IPS DF 6.9 (cell line): ENCODE results near the gene ALPL.

Source experiments
- DNase-seq: peaks from one replicate; pipeline ENCODE4 v3.0.0-alpha.2; 2013; ENCODE audit warnings: low read depth, low spot score
- H3K27ac ChIP-seq: one replicate; pipeline ENCODE4 v1.5.1; 2013; ENCODE audit warnings: low read length, control low read depth
- H3K27me3 ChIP-seq: 2 replicates; pipeline ENCODE4 v1.6.1; 2013; ENCODE audit warnings: mild to moderate bottlenecking, low read length; ENCODE audit not compliant: control insufficient read depth, insufficient read depth
- H3K36me3 ChIP-seq: 2 replicates; pipeline ENCODE4 v1.6.1; 2013; ENCODE audit warnings: low read length; ENCODE audit not compliant: control insufficient read depth, insufficient read depth
- H3K4me1 ChIP-seq: 2 replicates; pipeline ENCODE4 v1.6.1; 2013; ENCODE audit warnings: low read length; ENCODE audit not compliant: control insufficient read depth, insufficient read depth
- H3K4me3 ChIP-seq: 2 replicates; pipeline ENCODE4 v1.5.1; 2013; ENCODE audit warnings: mild to moderate bottlenecking, low read length
- H3K9me3 ChIP-seq: 2 replicates; pipeline ENCODE4 v1.6.1; 2013; ENCODE audit warnings: low read length, inconsistent platforms; ENCODE audit not compliant: control insufficient read depth, insufficient read depth
- WGBS: extraction: QIAGEN DNeasy Blood & Tissue Kit; methylation state at CpG from one replicate; pipeline ENCODE4 v1.1.7; 2013; ENCODE audit warnings: mixed read lengths, missing lambda C conversion rate; ENCODE audit not compliant: insufficient read length, insufficient coverage; 5-methylcytosine and 5-hydroxymethylcytosine counted together

ALPL gene

DNA sequence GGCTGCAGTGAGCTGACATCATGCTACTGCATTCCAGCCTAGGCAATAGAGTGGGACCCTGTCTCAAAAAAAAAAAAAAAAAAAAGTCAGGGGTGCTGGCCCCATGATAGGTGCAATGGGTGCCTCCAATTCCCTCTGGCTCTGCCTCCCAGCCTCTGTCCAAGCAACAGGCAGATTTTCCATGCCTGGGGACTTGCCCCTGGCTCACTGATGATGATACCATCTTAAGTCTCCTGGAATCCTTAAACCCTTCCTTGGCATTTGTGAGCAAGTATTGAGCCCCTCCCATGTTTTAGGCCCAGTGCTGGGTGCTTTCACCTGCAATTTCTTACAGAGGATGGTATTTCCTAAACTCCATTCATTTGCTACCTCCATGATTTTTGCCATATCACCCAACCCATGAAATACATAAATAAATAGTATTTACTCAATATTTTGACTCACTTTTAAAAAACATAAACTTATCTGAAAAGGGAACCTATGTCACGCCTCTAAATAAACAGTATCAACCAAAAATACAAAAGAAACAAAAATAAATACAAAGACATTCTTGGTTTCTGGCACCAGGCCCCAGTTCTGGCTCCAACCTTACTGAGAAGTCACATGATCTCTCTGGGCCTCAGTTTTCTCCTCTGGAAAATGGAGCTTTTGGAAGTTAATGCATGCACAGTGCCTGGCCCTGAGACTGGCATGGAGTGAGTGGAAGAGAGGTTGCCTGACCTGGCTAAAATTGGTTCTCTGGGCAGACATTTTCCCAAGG is 1.5 kb upstream of the ALPL start:
- H3K4me3 ChIP-seq: no peak overlapping the region
- WGBS: no CpG with 5 or more reads among the region's 1 CpG
- H3K27me3 ChIP-seq: no peaks in the 10 kb centered on the region; the same call in 1 of the 2 replicates
- no peaks in the 10 kb centered on the region for H3K9me3 ChIP-seq
- H3K36me3 ChIP-seq: no peaks in the 10 kb centered on the region
- no peak overlapping the region for H3K27ac ChIP-seq
- DNase-seq: no peak
- H3K4me1 ChIP-seq: peaks cover 3% of the 10 kb centered on the region; the same call in 1 of the 2 replicates

DNA sequence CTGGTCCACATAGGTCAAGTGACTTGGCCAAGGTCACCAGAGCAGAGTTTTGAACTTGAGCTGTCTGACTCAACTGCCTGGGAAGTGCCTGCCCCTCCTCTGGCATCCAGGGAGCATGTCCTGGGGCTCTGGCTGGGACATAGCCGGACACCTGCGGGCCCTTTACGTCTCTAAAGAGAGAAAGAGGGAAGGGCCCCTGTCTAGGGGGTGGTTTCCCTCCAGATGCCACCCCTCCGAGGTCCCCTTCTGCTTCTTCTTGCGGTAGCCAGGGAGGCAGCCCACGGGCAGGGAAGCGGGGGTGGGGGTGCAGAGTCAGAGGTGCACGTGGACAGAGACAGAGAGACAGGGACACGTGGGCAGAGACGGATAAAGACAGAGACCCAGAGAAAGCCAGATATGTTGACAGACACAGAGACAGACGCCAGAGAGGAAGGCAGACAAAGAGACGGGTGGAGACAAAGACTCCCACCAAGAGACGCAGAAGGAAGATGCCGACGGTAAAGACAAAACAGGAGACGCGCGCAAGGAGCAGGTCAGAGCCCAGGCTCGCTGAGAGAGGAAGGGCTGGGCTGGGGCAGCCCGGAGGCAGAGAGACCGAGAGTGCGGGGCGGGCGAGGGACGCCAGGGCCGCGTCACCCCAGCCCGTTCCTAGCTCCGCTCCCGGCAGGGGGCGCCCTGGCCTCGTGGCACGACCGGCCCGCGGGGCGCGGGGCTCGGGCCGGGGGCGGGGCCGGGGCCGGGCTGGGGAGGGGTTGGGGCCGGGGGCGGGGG is 458 bp upstream of the ALPL start:
- DNase-seq: peak; percentile 71
- no CpG with 5 or more reads among the region's 45 CpGs for WGBS

DNA sequence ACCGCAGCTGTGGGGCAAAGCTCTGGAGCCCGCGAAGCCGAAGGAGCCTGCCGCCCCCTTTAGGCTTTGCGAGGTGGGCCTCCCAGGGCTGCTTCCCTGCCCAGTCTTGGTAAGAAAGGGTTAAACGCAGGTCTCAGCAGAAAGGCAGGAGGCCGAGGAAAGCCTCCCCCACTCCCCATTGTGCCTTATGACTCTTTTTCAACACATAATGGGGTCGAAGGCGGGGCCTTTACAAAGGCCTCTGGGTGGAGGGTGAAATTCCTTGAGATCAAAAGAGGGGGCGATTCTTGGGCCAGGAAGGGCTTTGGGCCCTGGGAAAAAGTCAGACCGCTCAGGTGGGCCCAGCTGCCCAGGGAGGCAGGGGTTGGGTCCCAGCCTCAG is 880 bp downstream of the ALPL start:
- H3K4me1 ChIP-seq: peaks cover 3% of the 10 kb centered on the region; the same call in 1 of the 2 replicates
- no peaks in the 10 kb centered on the region for H3K9me3 ChIP-seq
- peak overlapping the region; percentile 86; the same call in 1 of the 2 replicates for H3K4me3 ChIP-seq
- no peak overlapping the region for H3K27ac ChIP-seq
- no peaks in the 10 kb centered on the region; the same call in 1 of the 2 replicates for H3K27me3 ChIP-seq
- WGBS: no CpG with 5 or more reads among the region's 12 CpGs
- H3K36me3 ChIP-seq: no peaks in the 10 kb centered on the region
- no peak for DNase-seq

More for the DNA sequence above, 458 bp upstream of the ALPL start:
- H3K4me3 ChIP-seq: no peak overlapping the region; the same call in 1 of the 2 replicates
- H3K4me1 ChIP-seq: peaks cover 3% of the 10 kb centered on the region; the same call in 1 of the 2 replicates
- no peaks in the 10 kb centered on the region for H3K36me3 ChIP-seq
- H3K9me3 ChIP-seq: no peaks in the 10 kb centered on the region
- no peaks in the 10 kb centered on the region; the same call in 1 of the 2 replicates for H3K27me3 ChIP-seq
- no peak overlapping the region for H3K27ac ChIP-seq

DNA sequence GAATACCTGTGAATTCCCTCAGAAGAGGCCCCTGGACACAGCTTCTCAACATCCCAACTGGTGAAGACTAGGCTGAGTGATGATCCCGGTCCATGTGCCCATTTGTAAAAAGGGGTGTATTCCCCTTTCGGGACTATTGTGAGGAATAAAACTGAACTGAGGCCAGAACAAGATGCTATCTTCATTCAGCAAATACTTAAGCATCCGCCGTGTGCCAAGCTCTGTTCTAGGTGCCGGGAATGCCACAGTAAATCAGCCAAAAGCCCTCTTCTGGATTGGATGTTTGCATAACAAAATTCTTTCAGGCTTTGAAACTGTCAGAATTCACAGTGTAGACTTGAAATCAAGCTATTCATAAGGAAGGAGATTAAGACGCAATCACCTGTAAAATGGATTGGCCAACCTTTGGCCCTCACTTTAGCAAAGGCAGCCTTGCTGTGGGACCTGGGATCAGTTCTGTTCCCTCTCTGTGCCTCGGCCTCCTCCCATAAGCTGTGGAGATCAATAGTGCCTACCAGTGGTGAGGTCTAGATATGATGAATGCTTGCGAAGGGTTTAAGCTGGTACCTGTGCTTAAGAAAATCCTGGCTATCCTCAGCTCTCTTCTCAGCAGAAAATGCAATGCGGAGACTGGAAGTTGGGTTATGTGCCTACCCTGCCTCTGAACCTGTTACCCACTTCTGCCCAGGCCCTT is 1.8 kb downstream of the ALPL start:
- no peaks in the 10 kb centered on the region for H3K9me3 ChIP-seq
- peaks cover 3% of the 10 kb centered on the region; the same call in 1 of the 2 replicates for H3K4me1 ChIP-seq
- no peak overlapping the region for H3K4me3 ChIP-seq
- H3K27ac ChIP-seq: no peak overlapping the region
- no peaks in the 10 kb centered on the region for H3K36me3 ChIP-seq
- no peak for DNase-seq
- WGBS: no CpG with 5 or more reads among the region's 9 CpGs
- H3K27me3 ChIP-seq: no peaks in the 10 kb centered on the region; the same call in 1 of the 2 replicates

DNA sequence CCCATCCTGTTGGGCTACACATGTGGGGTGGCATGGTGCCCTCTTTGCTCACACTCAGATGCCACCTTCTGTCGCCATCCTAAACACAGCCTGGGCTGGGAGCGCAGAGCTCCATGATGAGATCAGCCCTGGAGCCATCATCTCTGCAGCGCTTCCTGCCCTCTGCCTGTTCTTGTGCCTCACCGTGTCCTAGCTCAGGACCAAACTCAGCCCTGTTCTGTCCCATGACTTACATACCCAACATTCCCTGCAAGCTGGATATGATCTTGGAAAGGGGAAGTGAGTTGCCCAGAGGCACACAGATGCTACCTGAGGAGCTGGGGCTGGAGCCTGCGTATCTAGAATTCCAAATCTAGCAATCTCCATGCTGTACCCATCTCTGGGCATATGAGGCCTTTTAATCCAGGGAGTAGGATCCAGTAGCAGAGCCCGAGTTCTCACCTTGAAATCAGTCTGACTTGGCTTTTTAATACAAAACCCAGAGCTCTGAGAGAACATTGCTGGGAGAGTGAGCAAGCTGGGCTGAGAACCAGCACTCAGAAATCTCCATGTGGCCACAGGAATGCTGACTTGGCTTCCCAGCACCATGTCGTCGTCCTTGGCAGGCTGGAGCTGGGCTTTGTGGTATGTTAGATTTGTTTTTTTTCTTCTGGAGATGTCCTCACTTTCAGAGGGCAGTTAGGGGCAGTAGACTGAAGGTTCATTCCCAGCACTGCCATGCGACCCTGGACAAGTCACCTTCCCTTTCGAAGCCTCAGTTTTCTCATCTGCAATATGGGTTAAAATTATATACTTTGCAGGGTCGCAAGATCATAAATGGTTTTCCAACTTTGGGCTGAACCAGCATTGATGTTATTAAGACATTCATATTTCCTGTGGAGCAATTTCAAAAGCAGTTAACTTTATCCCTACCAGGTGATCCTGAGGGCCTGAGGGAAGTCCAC is 2.6 kb downstream of the ALPL start:
- WGBS: no CpG with 5 or more reads among the region's 11 CpGs
- no peak overlapping the region for H3K4me3 ChIP-seq
- H3K36me3 ChIP-seq: no peaks in the 10 kb centered on the region
- peaks cover 3% of the 10 kb centered on the region; the same call in 1 of the 2 replicates for H3K4me1 ChIP-seq
- no peaks in the 10 kb centered on the region; the same call in 1 of the 2 replicates for H3K27me3 ChIP-seq
- no peak overlapping the region for H3K27ac ChIP-seq
- no peak for DNase-seq
- H3K9me3 ChIP-seq: no peaks in the 10 kb centered on the region

DNA sequence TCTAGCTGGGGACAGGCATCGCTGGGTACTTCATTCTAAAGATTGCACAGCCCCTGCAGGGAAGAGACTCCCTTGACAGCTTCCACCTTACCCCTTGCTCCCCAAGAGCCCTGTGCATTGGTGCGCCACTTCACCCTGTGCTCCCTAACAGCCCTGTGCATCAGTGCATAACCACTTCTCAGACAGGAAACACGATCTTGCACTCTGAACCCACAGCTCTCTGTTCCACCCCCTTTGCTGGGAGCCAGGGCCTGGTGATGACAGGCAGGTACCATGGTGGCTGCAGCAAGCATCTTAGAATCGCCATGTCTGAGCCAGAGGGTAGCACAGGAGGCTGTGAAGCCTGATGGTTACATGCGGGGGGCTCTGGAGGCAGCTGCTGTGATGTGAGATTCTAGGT is 5.0 kb downstream of the ALPL start:
- no peaks in the 10 kb centered on the region for H3K27me3 ChIP-seq
- H3K4me3 ChIP-seq: no peak overlapping the region
- H3K27ac ChIP-seq: no peak overlapping the region
- H3K9me3 ChIP-seq: no peaks in the 10 kb centered on the region
- DNase-seq: no peak
- H3K36me3 ChIP-seq: no peaks in the 10 kb centered on the region
- WGBS: no CpG with 5 or more reads among the region's 5 CpGs
- H3K4me1 ChIP-seq: peaks cover 6% of the 10 kb centered on the region

DNA sequence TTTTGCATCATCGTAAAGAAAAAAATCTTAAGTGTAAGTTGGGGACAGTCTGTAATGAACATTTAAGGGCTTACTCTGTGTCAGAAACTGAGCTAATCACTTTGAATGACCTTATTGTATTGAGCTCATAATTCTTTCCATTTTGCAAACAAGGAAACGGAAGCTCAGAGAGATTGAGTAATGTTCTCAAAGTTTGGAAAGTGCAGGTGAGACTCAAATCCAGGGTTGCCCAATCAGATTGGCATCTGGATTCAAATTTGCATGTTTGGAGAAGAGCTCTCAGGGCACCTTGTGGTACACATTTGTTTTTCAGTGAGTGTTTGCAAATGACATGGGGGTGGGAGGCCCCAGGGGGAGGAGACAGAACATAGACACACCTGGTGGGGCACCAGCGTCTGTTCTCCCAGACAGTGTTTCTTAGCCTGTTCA is 8.0 kb downstream of the ALPL start:
- no peaks in the 10 kb centered on the region for H3K27me3 ChIP-seq
- H3K4me1 ChIP-seq: peaks cover 6% of the 10 kb centered on the region
- no peak overlapping the region for H3K27ac ChIP-seq
- H3K9me3 ChIP-seq: no peaks in the 10 kb centered on the region
- DNase-seq: no peak
- H3K36me3 ChIP-seq: no peaks in the 10 kb centered on the region
- no peak overlapping the region for H3K4me3 ChIP-seq
- no CpG with 5 or more reads among the region's 3 CpGs for WGBS

DNA sequence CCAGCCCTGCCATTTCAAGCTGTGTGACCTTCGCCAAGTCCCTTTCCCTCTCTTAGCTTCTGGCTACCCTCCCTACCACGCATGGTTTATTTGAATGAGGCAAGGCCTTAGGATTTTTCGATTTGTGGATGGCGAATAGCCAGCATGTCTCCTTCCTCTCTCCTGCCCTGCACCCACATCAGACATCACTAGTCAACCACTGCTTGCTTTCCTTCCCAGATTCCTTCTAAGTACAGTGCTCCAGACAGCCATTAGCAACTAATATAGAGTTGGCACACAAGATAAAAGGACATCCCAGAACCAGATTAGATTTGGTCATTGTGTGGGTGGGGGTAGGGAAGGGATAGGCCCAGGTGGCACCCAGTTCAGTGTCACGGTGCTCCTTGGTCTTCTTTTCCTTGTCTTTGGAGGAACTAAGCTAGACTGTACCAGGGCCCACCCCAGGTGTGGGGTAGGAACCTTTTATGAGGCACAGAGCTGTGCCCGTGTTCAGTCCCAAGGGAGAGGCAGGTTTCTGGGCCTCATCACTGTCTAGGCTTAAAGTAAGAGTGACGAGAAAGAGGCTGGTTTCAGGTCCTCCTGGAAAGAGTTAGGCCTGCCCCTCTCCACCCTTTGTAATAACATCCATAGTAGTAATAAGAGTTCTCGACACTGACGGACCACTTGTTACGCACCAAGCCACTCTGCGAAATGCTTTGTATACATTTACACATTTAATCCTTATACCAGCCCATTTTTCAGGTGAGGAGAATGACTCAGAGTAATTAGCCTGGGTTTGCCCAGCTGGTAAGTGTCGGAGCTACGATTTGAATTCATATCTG is 8.6 kb downstream of the ALPL start:
- no peak overlapping the region for H3K4me3 ChIP-seq
- H3K27me3 ChIP-seq: no peaks in the 10 kb centered on the region
- peaks cover 5% of the 10 kb centered on the region for H3K4me1 ChIP-seq
- H3K27ac ChIP-seq: no peak overlapping the region
- no peaks in the 10 kb centered on the region for H3K9me3 ChIP-seq
- WGBS: no CpG with 5 or more reads among the region's 13 CpGs
- H3K36me3 ChIP-seq: no peaks in the 10 kb centered on the region
- no peak for DNase-seq

DNA sequence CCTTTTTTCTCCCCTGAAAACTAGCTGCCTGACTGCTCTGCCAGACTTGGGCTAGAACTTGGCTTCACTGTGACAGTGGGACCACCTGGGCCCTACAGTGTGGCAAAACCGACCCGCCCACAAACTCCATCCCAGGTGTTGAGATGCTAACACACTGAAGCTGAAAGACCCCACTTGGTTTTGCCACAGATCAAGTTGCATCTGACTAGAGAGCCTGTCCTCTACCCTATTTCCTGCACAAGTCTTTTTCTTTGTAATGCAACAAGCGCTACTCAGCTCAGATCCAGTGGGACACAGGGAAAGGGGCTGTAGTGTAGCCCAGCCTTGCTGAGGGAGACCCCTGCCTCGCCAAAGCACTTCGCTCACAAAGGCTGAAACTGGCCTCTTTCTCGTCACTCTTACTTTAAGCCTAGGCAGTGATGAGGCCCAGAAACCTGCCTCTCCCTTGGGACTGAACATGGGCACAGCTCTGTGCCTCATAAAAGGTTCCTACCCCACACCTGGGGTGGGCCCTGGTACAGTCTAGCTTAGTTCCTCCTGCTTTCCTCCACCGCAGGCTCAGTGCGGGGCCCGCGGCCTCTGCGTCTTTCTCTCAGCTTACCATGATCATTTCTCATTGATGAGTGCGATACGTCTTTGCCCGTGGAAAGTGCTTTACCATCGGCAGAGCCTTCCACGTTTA is 9.7 kb downstream of the ALPL start:
- H3K36me3 ChIP-seq: no peaks in the 10 kb centered on the region
- no peak overlapping the region for H3K4me3 ChIP-seq
- no peak overlapping the region for H3K27ac ChIP-seq
- DNase-seq: no peak
- WGBS: no CpG with 5 or more reads among the region's 16 CpGs
- peaks cover 5% of the 10 kb centered on the region for H3K4me1 ChIP-seq
- no peaks in the 10 kb centered on the region for H3K9me3 ChIP-seq
- H3K27me3 ChIP-seq: no peaks in the 10 kb centered on the region
